Testis (tissue), 2 donors: ENCODE results near the gene POLR1G.

Experiments used
- CTCF ChIP-seq, 3 experiments: fragments of 450-650 bp in 2 of 3; fragments of 200-600 bp in 1 of 3; sonication (generic) in 1 of 3; IDR thresholded peaks; one replicate each; pipeline ENCODE4 v1.5.1; 2016 to 2019; ENCODE audit warnings: antibody characterized with exemption in 3 of 3, mild to moderate bottlenecking in 2 of 3, moderate library complexity in 1 of 3
- POLR2A ChIP-seq: fragments of 450-650 bp; IDR thresholded peaks from one replicate; pipeline ENCODE4 v1.6.1; 2017; ENCODE audit warnings: antibody characterized with exemption, mild to moderate bottlenecking, moderate library complexity

- TF ChIP-seq POLR2A (peak; percentile 11), CTCF (IDR thresholded peaks at IDR 0.05) (no peak)
These were observed 37.2 kb downstream of the POLR1G start for GRCh38 chr19:45443462-45444317.
